ENCODE data around the gene BRSK1.

GRCh38 chr19:55252760-55253663 lies 30.8 kb upstream of the BRSK1 start:
- TF ChIP-seq JUN (IDR thresholded peaks at IDR 0.05) (no peak), JUNB (IDR thresholded peaks at IDR 0.05) (no peak), POLR2A (IDR thresholded peaks at IDR 0.05; ENCODE audit: low read length) (no peak), HDAC2 (IDR thresholded peaks at IDR 0.05) (no peak), MAFK (IDR thresholded peaks at IDR 0.05; ENCODE audit: partially characterized antibody) (no peak), CEBPB (IDR thresholded peaks at IDR 0.05) (no peak)
- TF ChIP-seq, protein P1, sequence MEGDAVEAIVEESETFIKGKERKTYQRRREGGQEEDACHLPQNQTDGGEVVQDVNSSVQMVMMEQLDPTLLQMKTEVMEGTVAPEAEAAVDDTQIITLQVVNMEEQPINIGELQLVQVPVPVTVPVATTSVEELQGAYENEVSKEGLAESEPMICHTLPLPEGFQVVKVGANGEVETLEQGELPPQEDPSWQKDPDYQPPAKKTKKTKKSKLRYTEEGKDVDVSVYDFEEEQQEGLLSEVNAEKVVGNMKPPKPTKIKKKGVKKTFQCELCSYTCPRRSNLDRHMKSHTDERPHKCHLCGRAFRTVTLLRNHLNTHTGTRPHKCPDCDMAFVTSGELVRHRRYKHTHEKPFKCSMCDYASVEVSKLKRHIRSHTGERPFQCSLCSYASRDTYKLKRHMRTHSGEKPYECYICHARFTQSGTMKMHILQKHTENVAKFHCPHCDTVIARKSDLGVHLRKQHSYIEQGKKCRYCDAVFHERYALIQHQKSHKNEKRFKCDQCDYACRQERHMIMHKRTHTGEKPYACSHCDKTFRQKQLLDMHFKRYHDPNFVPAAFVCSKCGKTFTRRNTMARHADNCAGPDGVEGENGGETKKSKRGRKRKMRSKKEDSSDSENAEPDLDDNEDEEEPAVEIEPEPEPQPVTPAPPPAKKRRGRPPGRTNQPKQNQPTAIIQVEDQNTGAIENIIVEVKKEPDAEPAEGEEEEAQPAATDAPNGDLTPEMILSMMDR (IDR thresholded peaks at IDR 0.05): no peak
- TF ChIP-seq, protein P2, sequence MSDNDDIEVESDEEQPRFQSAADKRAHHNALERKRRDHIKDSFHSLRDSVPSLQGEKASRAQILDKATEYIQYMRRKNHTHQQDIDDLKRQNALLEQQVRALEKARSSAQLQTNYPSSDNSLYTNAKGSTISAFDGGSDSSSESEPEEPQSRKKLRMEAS (IDR thresholded peaks at IDR 0.05): no peak
- TF ChIP-seq, protein P3, sequence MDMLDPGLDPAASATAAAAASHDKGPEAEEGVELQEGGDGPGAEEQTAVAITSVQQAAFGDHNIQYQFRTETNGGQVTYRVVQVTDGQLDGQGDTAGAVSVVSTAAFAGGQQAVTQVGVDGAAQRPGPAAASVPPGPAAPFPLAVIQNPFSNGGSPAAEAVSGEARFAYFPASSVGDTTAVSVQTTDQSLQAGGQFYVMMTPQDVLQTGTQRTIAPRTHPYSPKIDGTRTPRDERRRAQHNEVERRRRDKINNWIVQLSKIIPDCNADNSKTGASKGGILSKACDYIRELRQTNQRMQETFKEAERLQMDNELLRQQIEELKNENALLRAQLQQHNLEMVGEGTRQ (IDR thresholded peaks at IDR 0.05): no peak

Data from A549 (cell line).